Activated T-cell treated with anti-CD3 and anti-CD28 coated beads for 48 hours (primary cell): Measurements from ENCODE around the gene TCTN1.

Source experiments
- DNase-seq: peaks from one replicate; pipeline ENCODE4 v3.0.0-alpha.2; 2020; ENCODE audit warnings: low read depth

The TCTN1 gene

GRCh38 chr12:110683888-110684287, 70.0 kb downstream of the TCTN1 start:
- DNase-seq: no peak

- no peak for DNase-seq
Observed at GRCh38 chr12:110684312-110684836, 70.4 kb downstream of the TCTN1 start.

- DNase-seq: no peak
Observed at GRCh38 chr12:110686294-110686903, 72.5 kb downstream of the TCTN1 start.

- DNase-seq: no peak
Observed at GRCh38 chr12:110687396-110688169, 73.7 kb downstream of the TCTN1 start.

GRCh38 chr12:110688446-110689280, 74.7 kb downstream of the TCTN1 start, which contains the start of gene HVCN1:
Gene HVCN1 (minus strand): TSS chr12:110689115. CDS start chr12:110683245, 5,870 bp downstream.
- DNase-seq: no peak

GRCh38 chr12:110689281-110690126, 75.6 kb downstream of the TCTN1 start:
- peak; percentile 47 for DNase-seq

GRCh38 chr12:110690127-110690430, 76.2 kb downstream of the TCTN1 start:
- DNase-seq: no peak

- no peak for DNase-seq
Observed at GRCh38 chr12:110693731-110694130, 79.8 kb downstream of the TCTN1 start.

- no peak for DNase-seq
Observed at GRCh38 chr12:110694330-110694901, 80.5 kb downstream of the TCTN1 start.

GRCh38 chr12:110696283-110696682, 82.4 kb downstream of the TCTN1 start:
- no peak for DNase-seq

GRCh38 chr12:110697236-110697635, 83.3 kb downstream of the TCTN1 start:
- DNase-seq: no peak

- peak; percentile 75 for DNase-seq
Observed at GRCh38 chr12:110698171-110698902, 84.4 kb downstream of the TCTN1 start.
